Caki2 (cell line): Measurements from ENCODE around the gene TOX2. TPM values are rescaled to one million over a fixed set of nuclear protein-coding genes. Genes with fewer than 3 reads are reported as not detected.

Source experiments
- DNase-seq: peaks from one replicate; pipeline ENCODE4 v3.0.0-alpha.2; 2015; ENCODE audit warnings: low read depth
- in situ Hi-C: cut with HindIII; loops from 2 replicates; pipeline ENCODE4 v1.10.0; 2016; ENCODE audit warnings: low sequenced_read_pairs, low pct_unique_long_range_greater_than_20kb, mixed read lengths
- total RNA-seq: library from RNA; depleted of rRNA; stranded (reverse); fragments of >200 nt; shearing (Covaris generic); gene quantifications from 2 replicates; pipeline ENCODE4 v1.2.3, GENCODE V29; 2014; ENCODE audit warnings: low replicate concordance

TOX2 gene
- total RNA-seq, 1 experiment from 2014 or later, result not detected

DNA sequence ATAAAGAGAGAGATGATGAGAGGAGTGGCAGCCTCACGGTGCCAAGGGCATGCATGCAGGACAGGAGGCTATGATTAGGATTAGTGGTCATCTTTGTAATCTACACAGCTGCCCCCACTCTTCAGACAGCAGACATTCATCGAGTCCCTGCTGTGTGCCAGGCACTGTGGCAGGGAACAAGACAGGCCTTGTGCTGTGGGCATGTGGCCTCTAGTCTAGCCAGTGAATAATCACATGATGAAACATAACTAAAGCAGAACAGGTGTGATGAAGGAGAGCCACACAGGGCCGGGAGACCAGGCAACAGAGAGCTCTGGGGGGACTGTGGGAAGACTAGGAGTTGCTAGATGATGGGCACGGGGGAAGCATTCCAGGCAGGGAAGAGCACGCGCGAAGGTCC, 22.2 kb downstream of the TOX2 start:
- DNase-seq, result no peak
- in situ Hi-C loops, result no loop called here

- DNase-seq, result no peak
- in situ Hi-C loops, result no loop called here
Observed at GRCh38 chr20:43937591-43937990, 22.9 kb downstream of the TOX2 start.

DNA sequence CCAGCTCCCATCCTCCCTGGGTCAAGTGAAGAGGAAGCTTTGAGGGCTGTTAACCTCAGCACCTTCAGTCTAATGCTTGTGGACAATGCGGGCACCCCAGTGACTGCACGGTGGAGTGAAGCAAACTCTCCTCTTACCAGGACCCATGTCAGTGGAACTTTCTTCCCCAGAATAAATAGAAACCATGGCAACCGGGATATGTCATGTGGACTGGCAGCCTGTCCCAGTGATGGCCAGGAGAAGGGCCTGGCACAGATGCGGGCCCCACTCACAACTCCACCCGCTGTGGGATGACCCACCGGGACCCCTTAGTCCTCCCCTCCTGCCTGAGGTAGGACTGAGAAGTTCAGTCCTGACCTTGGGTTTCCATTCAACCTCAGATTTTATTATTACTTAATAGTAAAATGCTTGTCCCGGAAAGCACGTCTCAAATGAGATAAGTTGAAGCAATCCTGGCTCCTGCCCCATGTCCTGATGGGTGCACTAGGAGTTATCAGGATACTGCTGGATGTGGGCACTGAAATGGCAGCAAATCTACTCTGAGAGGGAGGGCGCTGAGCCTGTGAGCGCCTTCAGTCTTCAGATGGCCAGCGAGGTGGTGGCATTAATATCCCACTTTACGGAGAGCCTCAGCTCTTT, 23.5 kb downstream of the TOX2 start:
- in situ Hi-C loops, result no loop called here
- no peak for DNase-seq

GRCh38 chr20:43938932-43939761, 24.5 kb downstream of the TOX2 start:
- in situ Hi-C loops, result no loop called here
- peak; percentile 98 for DNase-seq

DNA sequence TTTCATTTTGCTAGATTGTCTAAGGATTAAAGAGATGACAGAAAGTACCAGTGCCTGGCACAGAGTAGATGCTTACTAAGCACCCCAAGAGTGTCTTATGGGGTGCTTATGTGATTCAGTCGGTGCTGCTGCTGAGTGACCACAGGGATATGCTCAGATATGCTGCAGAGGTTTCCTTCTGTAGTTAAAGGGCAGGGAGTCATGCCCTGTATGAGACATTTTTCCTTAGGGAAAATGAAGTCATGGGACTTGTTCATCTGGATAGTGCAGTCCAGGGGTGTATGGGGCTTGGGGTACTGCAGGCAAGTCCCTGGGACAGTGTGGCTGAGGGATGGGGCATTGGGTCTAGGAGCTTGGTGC, 25.1 kb downstream of the TOX2 start:
- in situ Hi-C loops, result loop anchor here (10.0 kb wide), 1 partner anchor 55 kb away; no protein-coding TSS in a partner anchor
- DNase-seq, result no peak

DNA sequence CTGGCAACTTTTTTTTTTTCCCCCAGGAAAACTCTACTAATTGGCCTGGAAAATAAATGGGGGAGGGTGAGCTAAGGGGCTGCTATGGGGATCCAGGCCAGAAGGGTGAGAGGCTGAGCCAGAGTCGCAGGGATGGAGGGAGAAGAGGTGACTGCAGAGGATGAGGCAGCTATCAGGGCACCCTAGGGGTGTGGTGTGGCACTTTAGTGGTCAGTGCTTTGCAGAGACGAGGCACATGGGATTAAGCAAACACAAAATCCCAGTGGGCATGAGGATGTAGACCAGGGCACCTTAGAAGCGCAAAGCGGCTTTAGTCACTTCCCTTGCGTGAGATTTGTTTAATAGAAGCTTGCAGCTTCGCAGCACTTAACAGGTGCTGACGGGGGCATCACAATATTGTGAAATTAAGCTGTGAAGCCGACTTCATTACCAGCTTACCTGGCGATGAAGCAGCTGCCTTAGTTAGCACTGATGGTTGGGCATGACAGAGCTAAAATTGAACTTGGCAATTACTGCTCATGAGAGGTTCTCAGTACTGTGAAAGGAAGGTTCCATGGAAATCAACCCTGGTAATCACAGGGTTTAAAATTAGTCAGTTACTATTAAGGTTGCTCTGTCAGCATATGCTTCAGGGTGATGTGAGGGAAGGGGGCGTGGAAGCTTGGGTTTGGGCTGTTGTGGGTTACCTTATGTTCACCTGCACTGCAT, 26.0 kb downstream of the TOX2 start:
- in situ Hi-C loops, result loop anchor here (10.0 kb wide), 1 partner anchor 54 kb away; no protein-coding TSS in a partner anchor
- DNase-seq, result no peak

DNA sequence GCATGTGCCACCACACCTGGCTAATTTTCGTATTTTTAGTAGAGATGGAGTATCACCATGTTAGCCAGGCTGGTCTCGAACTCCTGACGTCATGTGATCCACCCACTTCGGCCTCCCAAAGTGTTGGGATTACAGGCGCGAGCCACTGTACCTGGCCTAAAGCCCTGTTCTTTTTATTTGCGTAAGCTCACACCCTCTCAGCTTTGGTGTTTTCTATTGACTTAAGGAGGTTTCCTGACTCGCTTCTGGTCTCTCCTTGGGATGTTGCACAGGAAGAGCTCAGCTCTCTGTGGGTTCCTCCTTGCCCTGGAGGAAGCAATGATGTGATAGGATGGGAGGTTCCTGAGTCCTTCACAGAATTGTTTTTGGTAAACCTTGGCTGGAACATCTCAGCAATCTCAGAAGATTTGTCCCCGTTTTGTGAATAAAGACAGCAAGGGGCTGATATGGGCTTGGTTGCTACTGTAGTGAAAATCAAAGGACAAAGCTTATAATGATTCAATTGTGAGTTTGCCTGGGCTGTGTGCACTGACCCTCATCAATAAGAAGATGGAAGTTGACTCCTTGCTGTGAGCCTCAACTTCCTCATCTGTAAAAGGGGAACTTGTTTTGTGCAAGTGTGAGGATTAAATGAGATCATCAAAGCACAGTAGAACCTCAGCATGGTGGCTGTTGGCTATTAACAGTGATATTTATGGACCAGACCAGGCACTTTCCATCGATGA, 27.0 kb downstream of the TOX2 start:
- in situ Hi-C loops, result loop anchor here (10.0 kb wide), 1 partner anchor 53 kb away; no protein-coding TSS in a partner anchor
- DNase-seq, result no peak

DNA sequence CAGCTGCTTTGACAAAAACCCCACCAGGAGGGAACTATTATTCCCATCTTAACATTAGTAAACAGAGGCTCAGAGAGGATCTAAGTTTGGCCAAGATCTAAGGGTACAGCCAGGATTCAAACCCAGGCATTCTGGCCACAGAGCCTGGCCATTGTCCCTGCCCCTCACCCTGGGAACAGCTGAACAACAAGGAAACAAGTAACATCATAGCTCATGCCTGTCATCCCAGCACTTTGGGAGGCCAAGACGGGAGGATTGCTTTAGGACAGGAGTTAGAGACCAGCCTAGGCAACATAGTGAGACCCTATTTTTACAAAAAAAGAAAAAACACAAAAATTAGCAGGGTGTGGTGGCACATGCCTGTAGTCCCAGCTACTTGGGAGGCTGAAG, 27.5 kb downstream of the TOX2 start:
- in situ Hi-C loops, result loop anchor here (10.0 kb wide), 1 partner anchor 53 kb away; no protein-coding TSS in a partner anchor

GRCh38 chr20:43942667-43943285, 28.1 kb downstream of the TOX2 start:
- DNase-seq, result peak; percentile 55
- in situ Hi-C loops, result loop anchor here (10.0 kb wide), 1 partner anchor 52 kb away; no protein-coding TSS in a partner anchor

More for the DNA sequence above, 27.5 kb downstream of the TOX2 start:
- DNase-seq, result no peak

DNA sequence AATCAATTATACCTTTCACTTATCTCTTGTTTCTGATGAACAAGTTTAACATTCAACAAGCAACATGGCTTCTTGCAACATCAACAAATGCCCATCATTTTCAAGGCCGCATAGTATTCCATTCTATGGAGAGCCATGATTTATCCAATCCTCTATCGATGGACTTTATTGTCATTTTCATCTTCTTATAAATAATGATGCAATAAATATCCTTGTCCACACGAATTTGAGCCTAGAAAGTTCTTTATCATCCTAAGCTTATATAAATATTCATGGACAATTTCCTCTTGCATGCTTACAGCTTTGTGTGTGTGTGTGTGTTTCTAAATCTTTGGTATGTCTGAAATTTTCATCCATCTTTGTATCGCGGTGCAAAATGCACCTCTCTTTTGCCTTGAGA, 29.1 kb downstream of the TOX2 start:
- no peak for DNase-seq
- in situ Hi-C loops, result loop anchor here (10.0 kb wide), 1 partner anchor 51 kb away; no protein-coding TSS in a partner anchor

DNA sequence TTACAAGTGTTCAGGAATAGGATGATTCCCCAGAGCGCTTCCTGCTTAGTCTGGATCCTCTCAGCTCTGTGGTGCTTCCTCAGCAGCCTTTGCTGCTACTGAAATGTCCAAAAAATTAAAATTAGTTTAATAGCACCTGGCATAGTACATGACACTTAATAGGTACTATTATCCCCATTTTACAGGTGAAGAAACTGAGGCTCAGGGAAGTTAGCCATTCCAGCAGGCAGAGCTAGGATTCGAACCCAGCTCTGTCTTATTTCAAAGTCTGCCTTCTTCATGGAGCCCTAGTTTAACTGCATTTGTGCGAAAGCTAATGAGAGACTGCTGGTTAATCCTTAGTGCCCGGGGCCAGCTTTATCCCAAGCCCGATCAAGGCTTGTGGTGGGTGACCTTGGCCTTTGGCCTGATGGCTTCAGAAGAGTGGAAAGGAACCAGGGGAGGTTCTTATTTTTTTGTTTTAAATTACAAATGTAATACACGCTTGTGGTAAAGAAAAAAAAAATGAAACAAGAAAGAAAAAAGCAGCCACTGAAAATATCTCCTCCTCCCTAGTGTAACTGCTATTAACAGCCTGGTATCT, 30.1 kb downstream of the TOX2 start:
- DNase-seq, result no peak
- in situ Hi-C loops, result loop anchor here (10.0 kb wide), 1 partner anchor 50 kb away; no protein-coding TSS in a partner anchor

- in situ Hi-C loops, result loop anchor here (10.0 kb wide), 1 partner anchor 49 kb away; no protein-coding TSS in a partner anchor
- no peak for DNase-seq
Observed at GRCh38 chr20:43945391-43946205, 30.9 kb downstream of the TOX2 start.

- in situ Hi-C loops, result loop anchor here (10.0 kb wide), 1 partner anchor 49 kb away; no protein-coding TSS in a partner anchor
- no peak for DNase-seq
Observed at GRCh38 chr20:43946206-43946491, 31.5 kb downstream of the TOX2 start.

- DNase-seq, result no peak
- in situ Hi-C loops, result loop anchor here (10.0 kb wide), 1 partner anchor 48 kb away; no protein-coding TSS in a partner anchor
Observed at GRCh38 chr20:43946659-43947315, 32.1 kb downstream of the TOX2 start.

GRCh38 chr20:43947316-43947710, 32.7 kb downstream of the TOX2 start:
- in situ Hi-C loops, result loop anchor here (10.0 kb wide), 1 partner anchor 47 kb away; no protein-coding TSS in a partner anchor

GRCh38 chr20:43948455-43948854, 33.8 kb downstream of the TOX2 start:
- in situ Hi-C loops, result loop anchor here (10.0 kb wide), 1 partner anchor 46 kb away; no protein-coding TSS in a partner anchor
- no peak for DNase-seq

More at GRCh38 chr20:43947316-43947710, 32.7 kb downstream of the TOX2 start:
- no peak for DNase-seq
